SU-DHL-6 (cell line): ENCODE data around the gene CNTN6.

Source experiments
- CTCF ChIP-seq: fragments of 200-600 bp; sonication (generic); IDR thresholded peaks from one replicate; pipeline ENCODE4 v1.5.1; 2017; ENCODE audit warnings: antibody characterized with exemption, mild to moderate bottlenecking, low read length, moderate library complexity; ENCODE audit not compliant: insufficient read depth, poor library complexity, severe bottlenecking
- EZH2phosphoT487 ChIP-seq: fragments of 200-600 bp; sonication (generic), shearing (Covaris generic); conservative IDR thresholded peaks from 2 replicates; pipeline ENCODE4 v1.6.1; 2018; ENCODE audit warnings: mild to moderate bottlenecking, antibody characterized with exemption, low read length, moderate library complexity, mixed read lengths

GRCh38 chr3:1131166-1131565 lies 38.3 kb downstream of the CNTN6 start:
- TF ChIP-seq CTCF (no peak), EZH2phosphoT487 (no peak)
